NB4 (cell line): ENCODE results near the gene CCDC77.

Source experiments
- DNase-seq: peaks from one replicate; pipeline ENCODE4 v3.0.0; 2010; ENCODE audit warnings: low read depth
- H3K4me3 ChIP-seq: one replicate; pipeline ENCODE4 v1.5.1; 2011; ENCODE audit warnings: mild to moderate bottlenecking, low read depth, low read length, moderate library complexity
- MYC ChIP-seq: IDR thresholded peaks from 2 replicates; pipeline ENCODE4 v1.6.1; 2011; ENCODE audit warnings: low read depth, low read length
- POLR2A ChIP-seq: IDR thresholded peaks from 2 replicates; pipeline ENCODE4 v1.6.1; 2011; ENCODE audit warnings: mild to moderate bottlenecking; ENCODE audit not compliant: insufficient read length; ENCODE audit errors: extremely low read depth
- TF ChIP-seq, protein P1 (sequence below): IDR thresholded peaks from one replicate; pipeline ENCODE4 v1.5.1; 2012; ENCODE audit warnings: low read depth, low read length
- TF ChIP-seq, protein P2 (sequence below): IDR thresholded peaks from 2 replicates; pipeline ENCODE4 v1.6.1; 2011; ENCODE audit warnings: low read depth, low read length

Gene CCDC77

DNA sequence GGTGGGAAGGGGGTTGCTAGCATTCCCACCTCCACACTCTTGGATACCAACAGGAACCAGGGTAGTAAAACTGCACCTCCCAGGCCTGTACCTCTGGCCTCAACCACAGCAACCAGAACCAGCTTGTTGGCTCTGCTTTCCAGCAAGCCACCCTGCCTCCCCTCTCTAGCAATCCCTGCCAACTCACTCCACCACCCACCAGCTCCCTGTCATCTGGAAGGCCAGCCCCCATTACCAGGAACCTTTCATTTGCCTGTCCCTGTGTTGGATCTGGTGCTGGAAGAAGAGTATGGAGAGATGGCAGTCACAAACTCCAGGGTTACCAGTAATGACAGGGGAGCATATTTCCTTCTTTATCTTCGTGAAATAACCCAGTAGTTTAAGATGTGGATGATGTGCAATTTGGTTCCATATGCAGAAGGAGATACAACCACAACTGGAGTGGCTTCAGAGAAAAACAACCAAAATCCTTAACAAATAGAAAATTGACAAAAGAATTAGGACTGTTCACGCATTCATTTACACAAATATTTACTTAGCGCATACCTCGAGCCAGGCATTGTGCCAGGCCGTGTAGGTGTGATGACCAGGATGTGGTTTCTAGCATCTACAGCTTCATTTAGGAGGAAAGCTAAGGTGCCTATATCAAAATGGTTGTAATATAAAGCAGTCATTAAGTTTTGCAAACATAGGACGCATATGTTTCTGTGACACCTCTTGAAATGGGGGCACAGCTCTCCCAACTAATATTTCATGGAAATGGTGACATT is 61.7 kb downstream of the CCDC77 start:
- TF ChIP-seq, protein P1, sequence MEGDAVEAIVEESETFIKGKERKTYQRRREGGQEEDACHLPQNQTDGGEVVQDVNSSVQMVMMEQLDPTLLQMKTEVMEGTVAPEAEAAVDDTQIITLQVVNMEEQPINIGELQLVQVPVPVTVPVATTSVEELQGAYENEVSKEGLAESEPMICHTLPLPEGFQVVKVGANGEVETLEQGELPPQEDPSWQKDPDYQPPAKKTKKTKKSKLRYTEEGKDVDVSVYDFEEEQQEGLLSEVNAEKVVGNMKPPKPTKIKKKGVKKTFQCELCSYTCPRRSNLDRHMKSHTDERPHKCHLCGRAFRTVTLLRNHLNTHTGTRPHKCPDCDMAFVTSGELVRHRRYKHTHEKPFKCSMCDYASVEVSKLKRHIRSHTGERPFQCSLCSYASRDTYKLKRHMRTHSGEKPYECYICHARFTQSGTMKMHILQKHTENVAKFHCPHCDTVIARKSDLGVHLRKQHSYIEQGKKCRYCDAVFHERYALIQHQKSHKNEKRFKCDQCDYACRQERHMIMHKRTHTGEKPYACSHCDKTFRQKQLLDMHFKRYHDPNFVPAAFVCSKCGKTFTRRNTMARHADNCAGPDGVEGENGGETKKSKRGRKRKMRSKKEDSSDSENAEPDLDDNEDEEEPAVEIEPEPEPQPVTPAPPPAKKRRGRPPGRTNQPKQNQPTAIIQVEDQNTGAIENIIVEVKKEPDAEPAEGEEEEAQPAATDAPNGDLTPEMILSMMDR, result no peak
- TF ChIP-seq MYC, result no peak
- H3K4me3 ChIP-seq, result no peak overlapping the region
- DNase-seq, result no peak

DNA sequence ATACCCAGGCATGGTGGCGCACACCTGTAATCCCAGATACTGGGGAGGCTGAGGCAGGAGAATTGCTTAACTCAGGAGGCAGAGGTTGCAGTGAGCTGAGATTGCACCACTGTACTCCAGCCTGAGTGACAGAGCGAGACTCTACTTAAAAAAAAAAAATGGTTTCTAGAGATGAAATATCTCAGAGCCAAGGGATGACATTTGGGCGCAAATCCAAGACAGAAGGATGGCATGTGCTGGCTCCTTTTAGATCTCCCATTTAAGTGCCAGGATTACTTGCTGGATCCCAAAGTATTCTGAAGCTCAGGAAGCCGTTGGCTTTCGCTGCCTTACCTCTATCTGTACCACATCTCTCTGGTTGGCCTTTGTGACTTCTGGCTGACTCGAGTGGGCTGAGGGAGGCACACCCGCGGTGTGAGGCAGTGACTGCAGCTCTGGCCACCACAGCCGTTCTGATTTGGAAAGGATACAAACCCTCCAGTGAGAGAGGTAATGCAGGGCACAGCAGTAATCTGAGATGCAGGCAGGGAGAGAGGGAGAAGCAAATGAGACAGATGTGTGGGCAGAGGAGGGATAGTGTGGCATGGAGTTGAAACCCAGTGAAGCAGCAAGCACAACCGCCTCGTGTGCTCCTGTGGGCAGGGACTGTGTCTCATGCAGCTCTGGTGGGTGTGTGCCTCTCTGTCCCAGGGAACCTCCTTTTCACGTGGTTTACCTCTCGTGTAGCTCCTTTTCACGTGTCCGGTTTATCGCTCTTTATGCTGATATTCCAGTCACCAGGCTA is 63.2 kb downstream of the CCDC77 start:
- DNase-seq, result no peak
- H3K4me3 ChIP-seq, result no peak overlapping the region
- no peak for TF ChIP-seq MYC
- TF ChIP-seq, protein P1, result no peak
- TF ChIP-seq, protein P2, sequence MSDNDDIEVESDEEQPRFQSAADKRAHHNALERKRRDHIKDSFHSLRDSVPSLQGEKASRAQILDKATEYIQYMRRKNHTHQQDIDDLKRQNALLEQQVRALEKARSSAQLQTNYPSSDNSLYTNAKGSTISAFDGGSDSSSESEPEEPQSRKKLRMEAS, result no peak
- no peak for TF ChIP-seq POLR2A

DNA sequence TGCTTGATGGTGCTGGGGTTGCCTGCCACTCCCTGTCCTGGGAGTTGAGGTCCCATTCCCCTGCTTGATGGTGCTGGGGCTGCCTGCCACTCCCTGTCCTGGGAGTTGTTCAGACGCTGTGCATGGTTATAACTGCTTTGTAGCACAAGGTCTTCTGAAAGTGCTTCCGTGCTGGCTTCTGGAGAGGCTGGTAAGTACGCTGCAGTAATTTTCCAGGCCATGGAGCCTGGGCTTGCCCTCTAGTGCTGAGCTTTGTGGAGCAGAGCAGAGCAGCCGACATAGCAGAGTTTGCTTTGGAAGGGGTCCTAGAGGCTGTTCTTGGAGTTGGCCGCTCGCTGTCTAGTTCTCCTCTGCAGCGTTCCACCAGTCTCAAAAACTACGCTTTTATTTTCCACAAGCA is 64.6 kb downstream of the CCDC77 start:
- TF ChIP-seq, protein P2, result no peak
- TF ChIP-seq, protein P1, result no peak
- TF ChIP-seq MYC (no peak), POLR2A (no peak)
- no peak for DNase-seq
- no peak overlapping the region for H3K4me3 ChIP-seq

DNA sequence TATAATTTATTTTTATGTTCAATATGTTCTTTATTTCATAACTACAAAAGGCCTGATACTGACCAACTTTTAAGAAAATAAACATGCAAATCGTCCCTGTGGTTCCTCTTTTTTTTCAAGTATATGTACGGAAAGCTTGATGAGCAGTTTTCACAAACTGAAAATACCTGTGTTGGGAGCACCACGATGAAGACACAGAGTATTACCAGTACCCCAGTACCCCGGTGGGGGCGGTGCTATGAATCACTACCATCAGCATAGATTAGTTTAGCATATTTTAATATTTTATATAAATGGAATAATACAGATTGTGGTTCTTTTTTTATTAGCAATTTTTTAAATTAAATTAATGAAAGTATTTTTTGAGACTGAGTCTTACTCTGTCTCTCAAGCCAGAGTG is 65.3 kb downstream of the CCDC77 start:
- no peak for DNase-seq
- H3K4me3 ChIP-seq, result no peak overlapping the region
- TF ChIP-seq POLR2A (no peak), MYC (no peak)
- TF ChIP-seq, protein P1, result no peak

DNA sequence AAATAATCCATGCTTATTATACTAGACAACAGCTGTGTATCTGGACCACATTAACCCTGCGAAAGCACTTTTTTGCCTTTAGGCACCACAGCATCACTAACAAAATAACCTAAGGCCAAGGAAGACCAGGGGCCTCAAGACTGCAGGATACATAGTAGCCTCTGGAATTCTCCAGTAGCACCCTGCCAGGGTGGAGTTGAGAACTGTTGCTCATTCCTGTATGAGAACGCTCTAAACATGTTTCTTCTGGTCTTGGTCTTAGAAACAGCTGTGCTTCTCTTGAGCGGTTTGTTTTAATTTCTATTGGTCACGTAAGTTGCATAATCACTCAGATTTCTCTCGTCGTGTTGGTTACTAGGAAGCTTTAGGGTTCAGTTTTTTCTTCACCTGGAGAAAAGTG is 66.1 kb downstream of the CCDC77 start:
- TF ChIP-seq MYC (no peak), POLR2A (no peak)
- TF ChIP-seq, protein P1, result no peak
- TF ChIP-seq, protein P2, result no peak
- H3K4me3 ChIP-seq, result no peak overlapping the region
- DNase-seq, result no peak
